ENCODE results near the gene GNG12.

The GNG12 gene

GRCh38 chr1:67735206-67735605 lies 98.1 kb downstream of the GNG12 start:
- TF ChIP-seq CTCF (conservative IDR thresholded peaks at IDR 0.05; ENCODE audit: low read depth, low read length): no peak
- Histone ChIP-seq H3K36me3 (ENCODE audit: insufficient read depth) (no peaks in the 10 kb centered on the region), H4K20me1 (ENCODE audit: insufficient read depth) (no peaks in the 10 kb centered on the region), H3K9ac (no peak overlapping the region), H3K4me1 (ENCODE audit: low read depth, poor library complexity, severe bottlenecking) (peaks cover 17% of the 10 kb centered on the region), H3K27ac (no peak overlapping the region), H2AFZ (ENCODE audit: low read depth) (no peak overlapping the region), H3K27me3 (ENCODE audit: insufficient read depth, low read depth) (no peaks in the 10 kb centered on the region), H3K4me2 (no peak overlapping the region), H3K79me2 (ENCODE audit: insufficient read depth, low read depth) (no peaks in the 10 kb centered on the region), H3K4me3 (IDR thresholded peaks at IDR 0.05; ENCODE audit: insufficient read depth, low read depth, low read length) (no peak overlapping the region)

- TF ChIP-seq CTCF (conservative IDR thresholded peaks at IDR 0.05; ENCODE audit: low read depth, low read length): no peak
- Histone ChIP-seq H3K27me3 (ENCODE audit: insufficient read depth, low read depth) (no peaks in the 10 kb centered on the region), H4K20me1 (ENCODE audit: insufficient read depth) (no peaks in the 10 kb centered on the region), H2AFZ (ENCODE audit: low read depth) (no peak overlapping the region), H3K4me2 (no peak overlapping the region), H3K4me3 (IDR thresholded peaks at IDR 0.05; ENCODE audit: insufficient read depth, low read depth, low read length) (no peak overlapping the region), H3K79me2 (ENCODE audit: insufficient read depth, low read depth) (no peaks in the 10 kb centered on the region), H3K9ac (no peak overlapping the region), H3K36me3 (ENCODE audit: insufficient read depth) (no peaks in the 10 kb centered on the region), H3K4me1 (ENCODE audit: low read depth, poor library complexity, severe bottlenecking) (peaks cover 17% of the 10 kb centered on the region), H3K27ac (no peak overlapping the region)
These were observed 99.0 kb downstream of the GNG12 start for GRCh38 chr1:67734323-67734690.

- Histone ChIP-seq H3K36me3 (ENCODE audit: insufficient read depth) (no peaks in the 10 kb centered on the region), H3K4me3 (IDR thresholded peaks at IDR 0.05; ENCODE audit: insufficient read depth, low read depth, low read length) (no peak overlapping the region), H3K27ac (no peak overlapping the region), H3K4me1 (ENCODE audit: low read depth, poor library complexity, severe bottlenecking) (peaks cover 17% of the 10 kb centered on the region), H3K79me2 (ENCODE audit: insufficient read depth, low read depth) (no peaks in the 10 kb centered on the region), H3K4me2 (no peak overlapping the region), H3K9ac (no peak overlapping the region), H4K20me1 (ENCODE audit: insufficient read depth) (no peaks in the 10 kb centered on the region), H3K27me3 (ENCODE audit: insufficient read depth, low read depth) (no peaks in the 10 kb centered on the region), H2AFZ (ENCODE audit: low read depth) (no peak overlapping the region)
- TF ChIP-seq CTCF (conservative IDR thresholded peaks at IDR 0.05; ENCODE audit: low read depth, low read length): no peak
These were observed 99.5 kb downstream of the GNG12 start for GRCh38 chr1:67733681-67734322.

- Histone ChIP-seq H3K4me3 (IDR thresholded peaks at IDR 0.05; ENCODE audit: insufficient read depth, low read depth, low read length) (no peak overlapping the region), H3K27ac (no peak overlapping the region), H3K79me2 (ENCODE audit: insufficient read depth, low read depth) (no peaks in the 10 kb centered on the region), H3K9ac (no peak overlapping the region), H2AFZ (ENCODE audit: low read depth) (no peak overlapping the region), H3K36me3 (ENCODE audit: insufficient read depth) (no peaks in the 10 kb centered on the region), H3K4me2 (no peak overlapping the region), H4K20me1 (ENCODE audit: insufficient read depth) (no peaks in the 10 kb centered on the region), H3K27me3 (ENCODE audit: insufficient read depth, low read depth) (no peaks in the 10 kb centered on the region), H3K4me1 (ENCODE audit: low read depth, poor library complexity, severe bottlenecking) (peaks cover 17% of the 10 kb centered on the region)
- no peak for TF ChIP-seq CTCF (conservative IDR thresholded peaks at IDR 0.05; ENCODE audit: low read depth, low read length)
These were observed 100.5 kb downstream of the GNG12 start for GRCh38 chr1:67732750-67733151.
